ENCODE data around the gene EDRF1.

- no peak for TF ChIP-seq CTCF (IDR thresholded peaks at IDR 0.05)
- no peak for TF ChIP-seq POLR2A (IDR thresholded peaks at IDR 0.05)
These were observed 1.5 kb downstream of the EDRF1 start for GRCh38 chr10:125721035-125721434.

Data from testis (tissue), 2 donors.